GM18873 (cell line): ENCODE data around the gene CSF1R.

Experiments used
- ATAC-seq: cut with Tn5 transposase; IDR thresholded peaks from one replicate; pipeline ENCODE4 v1.9.1; 2021; ENCODE audit warnings: mild to moderate bottlenecking, moderate library complexity, moderate number of reproducible peaks; ENCODE audit not compliant: unreplicated experiment, low FRiP score

Gene CSF1R

GRCh38 chr5:150121448-150122157 is 35.2 kb upstream of the CSF1R start:
- no peak for ATAC-seq

GRCh38 chr5:150120617-150121447 is 34.5 kb upstream of the CSF1R start:
- no peak for ATAC-seq

GRCh38 chr5:150120062-150120441 is 33.7 kb upstream of the CSF1R start:
- ATAC-seq = no peak

GRCh38 chr5:150119421-150120061 is 33.2 kb upstream of the CSF1R start:
- ATAC-seq = no peak

GRCh38 chr5:150118561-150119229 is 32.3 kb upstream of the CSF1R start:
- ATAC-seq = no peak

GRCh38 chr5:150117945-150118560 is 31.7 kb upstream of the CSF1R start:
- ATAC-seq = no peak

GRCh38 chr5:150116667-150117400 is 30.5 kb upstream of the CSF1R start:
- no peak for ATAC-seq

GRCh38 chr5:150114773-150115408 is 28.5 kb upstream of the CSF1R start:
- ATAC-seq = no peak

- ATAC-seq = no peak
Observed at GRCh38 chr5:150114102-150114641, 27.8 kb upstream of the CSF1R start.

- ATAC-seq = no peak
Observed at GRCh38 chr5:150113047-150113744, 26.8 kb upstream of the CSF1R start.

GRCh38 chr5:150112201-150113046 is 26.1 kb upstream of the CSF1R start:
- no peak for ATAC-seq

GRCh38 chr5:150111122-150111521 is 24.8 kb upstream of the CSF1R start:
- ATAC-seq = no peak

- no peak for ATAC-seq
Observed at GRCh38 chr5:150109921-150110320, 23.6 kb upstream of the CSF1R start.

- no peak for ATAC-seq
Observed at GRCh38 chr5:150108711-150109514, 22.6 kb upstream of the CSF1R start.

- ATAC-seq = no peak
Observed at GRCh38 chr5:150107909-150108447, 21.6 kb upstream of the CSF1R start.

- ATAC-seq = no peak
Observed at GRCh38 chr5:150106674-150107426, 20.5 kb upstream of the CSF1R start.
